H9 (cell line): ENCODE results near the gene FOXF1. TPM values are rescaled to one million over a fixed set of nuclear protein-coding genes. Genes with fewer than 3 reads are reported as not detected.

Experiments
- DNase-seq: peaks from one replicate; pipeline ENCODE4 v3.0.0-alpha.2; 2017
- H2AFZ ChIP-seq: one replicate; pipeline ENCODE4 v1.6.1; 2013; ENCODE audit warnings: mild to moderate bottlenecking, low read length, control low read depth, moderate library complexity
- H2AK5ac ChIP-seq: 2 replicates; pipeline ENCODE4 v1.6.1; 2013; ENCODE audit warnings: low read length, control low read depth, mixed read lengths; ENCODE audit not compliant: insufficient read length
- H2BK120ac ChIP-seq: one replicate; pipeline ENCODE4 v1.6.1; 2013; ENCODE audit warnings: low read depth, mild to moderate bottlenecking, low read length, control low read depth, inconsistent platforms; ENCODE audit not compliant: poor library complexity, severe bottlenecking
- H2BK12ac ChIP-seq: 2 replicates; pipeline ENCODE4 v1.6.1; 2013; ENCODE audit warnings: low read length, control low read depth, mixed read lengths, low read depth; ENCODE audit not compliant: insufficient read length
- H2BK15ac ChIP-seq: 2 replicates; pipeline ENCODE4 v1.6.1; 2013; ENCODE audit warnings: low read depth, low read length, control low read depth
- H2BK20ac ChIP-seq: one replicate; pipeline ENCODE4 v1.6.1; 2013; ENCODE audit warnings: low read depth, mild to moderate bottlenecking, low read length, control low read depth, inconsistent platforms; ENCODE audit not compliant: poor library complexity, severe bottlenecking
- H2BK5ac ChIP-seq: 2 replicates; pipeline ENCODE4 v1.6.1; 2013; ENCODE audit warnings: low read length, control low read depth, mixed read lengths; ENCODE audit not compliant: insufficient read length
- H3K14ac ChIP-seq: 2 replicates; pipeline ENCODE4 v1.6.1; 2013; ENCODE audit warnings: low read length, control low read depth; ENCODE audit not compliant: insufficient read depth
- H3K18ac ChIP-seq: 2 replicates; pipeline ENCODE4 v1.6.1; 2013; ENCODE audit warnings: low read depth, mild to moderate bottlenecking, mixed read lengths, low read length, control low read depth; ENCODE audit not compliant: insufficient read length
- H3K23ac ChIP-seq: 2 replicates; pipeline ENCODE4 v1.6.1; 2013; ENCODE audit warnings: low read length, control low read depth, mixed read lengths, low read depth; ENCODE audit not compliant: insufficient read length
- H3K23me2 ChIP-seq: 2 replicates; pipeline ENCODE4 v1.6.1; 2013; ENCODE audit warnings: low read depth, mild to moderate bottlenecking, mixed read lengths, low read length, control low read depth; ENCODE audit not compliant: insufficient read length, poor library complexity, severe bottlenecking
- H3K27ac ChIP-seq: 2 replicates; pipeline ENCODE4 v1.5.1; 2013; ENCODE audit warnings: low read length, control low read depth, mixed read lengths, low read depth; ENCODE audit not compliant: insufficient read length
- H3K27me3 ChIP-seq: 2 replicates; pipeline ENCODE4 v1.6.1; 2013; ENCODE audit warnings: low read length, control low read depth, inconsistent platforms; ENCODE audit not compliant: insufficient read depth
- H3K4ac ChIP-seq: 2 replicates; pipeline ENCODE4 v1.6.1; 2013; ENCODE audit warnings: low read depth, mild to moderate bottlenecking, control low read depth, inconsistent platforms, low read length, moderate library complexity
- H3K4me1 ChIP-seq: 2 replicates; pipeline ENCODE4 v1.6.1; 2013; ENCODE audit warnings: low read length, control low read depth, inconsistent platforms; ENCODE audit not compliant: insufficient read depth
- H3K4me2 ChIP-seq: 2 replicates; pipeline ENCODE4 v1.6.1; 2013; ENCODE audit warnings: low read length, control low read depth, mixed read lengths; ENCODE audit not compliant: insufficient read length, insufficient read depth
- H3K56ac ChIP-seq: 2 replicates; pipeline ENCODE4 v1.6.1; 2013; ENCODE audit warnings: low read depth, mild to moderate bottlenecking, mixed read lengths, low read length, control low read depth; ENCODE audit not compliant: insufficient read length
- H3K79me1 ChIP-seq: 2 replicates; pipeline ENCODE4 v1.6.1; 2013; ENCODE audit warnings: low read depth, mild to moderate bottlenecking, moderate library complexity, low read length, control low read depth, inconsistent platforms; ENCODE audit not compliant: insufficient read depth, poor library complexity, severe bottlenecking
- H3K79me2 ChIP-seq: 2 replicates; pipeline ENCODE4 v1.6.1; 2013; ENCODE audit warnings: low read length, control low read depth, inconsistent platforms; ENCODE audit not compliant: insufficient read depth
- H3K9ac ChIP-seq: 2 replicates; pipeline ENCODE4 v1.6.1; 2013; ENCODE audit warnings: low read length, control low read depth, mixed read lengths; ENCODE audit not compliant: insufficient read length; ENCODE audit errors: extremely low read depth
- H3K9me3 ChIP-seq: one replicate; pipeline ENCODE4 v1.6.1; 2013; ENCODE audit warnings: low read depth, low read length, inconsistent platforms; ENCODE audit not compliant: control insufficient read depth
- H3T11ph ChIP-seq: one replicate; pipeline ENCODE4 v1.6.1; 2013; ENCODE audit warnings: mild to moderate bottlenecking, low read length, control low read depth, inconsistent platforms
- H4K20me1 ChIP-seq: one replicate; pipeline ENCODE4 v1.6.1; 2013; ENCODE audit not compliant: control insufficient read depth, insufficient read length, insufficient read depth
- H4K5ac ChIP-seq: 2 replicates; pipeline ENCODE4 v1.6.1; 2013; ENCODE audit warnings: low read depth, mild to moderate bottlenecking, mixed read lengths, low read length, control low read depth; ENCODE audit not compliant: insufficient read length
- H4K8ac ChIP-seq: replicated peaks from 2 replicates; pipeline ENCODE4 v1.6.1; 2013; ENCODE audit warnings: low read length, control low read depth, mixed read lengths, low read depth; ENCODE audit not compliant: insufficient read length
- H4K91ac ChIP-seq: 2 replicates; pipeline ENCODE4 v1.6.1; 2013; ENCODE audit warnings: low read depth, mild to moderate bottlenecking, moderate library complexity, mixed read lengths, low read length, control low read depth; ENCODE audit not compliant: insufficient read length
- H3K27ac Mint-ChIP-seq, 3 experiments: 2 replicates in 2 of 3; 3 replicates in 1 of 3; pipeline ENCODE4 v1.8.0; 2020 to 2021; ENCODE audit warnings: mixed read lengths in 3 of 3, mild to moderate bottlenecking in 1 of 3, moderate library complexity in 1 of 3
- H3K27me3 Mint-ChIP-seq: 2 replicates; pipeline ENCODE4 v1.8.0; 2021; ENCODE audit warnings: low read depth, mild to moderate bottlenecking, moderate library complexity, mixed read lengths
- H3K36me3 Mint-ChIP-seq, 3 experiments: 2 replicates in 2 of 3; 3 replicates in 1 of 3; pipeline ENCODE4 v1.8.0; 2020 to 2021; ENCODE audit warnings: low read depth in 3 of 3, mixed read lengths in 3 of 3; ENCODE audit not compliant: insufficient read depth in 1 of 3
- H3K4me1 Mint-ChIP-seq, 2 experiments: 2 replicates each; pipeline ENCODE4 v1.8.0; 2020; ENCODE audit warnings: mixed read lengths in 2 of 2
- H3K4me3 Mint-ChIP-seq, 2 experiments: 2 replicates in 1 of 2; 3 replicates in 1 of 2; pipeline ENCODE4 v1.8.0; 2020 to 2021; ENCODE audit warnings: mild to moderate bottlenecking in 2 of 2, mixed read lengths in 2 of 2, moderate library complexity in 1 of 2
- H3K9me3 Mint-ChIP-seq, 2 experiments: 2 replicates in 1 of 2; 3 replicates in 1 of 2; pipeline ENCODE4 v1.8.0; 2020; ENCODE audit warnings: mild to moderate bottlenecking in 2 of 2, mixed read lengths in 2 of 2, moderate library complexity in 1 of 2
- WGBS: extraction: QIAGEN DNeasy Blood & Tissue Kit; methylation state at CpG from one replicate; pipeline ENCODE4 v1.1.7; 2013; ENCODE audit warnings: missing lambda C conversion rate, low lambda C conversion rate, mixed read lengths; ENCODE audit not compliant: insufficient read length; ENCODE audit errors: extremely low coverage; 5-methylcytosine and 5-hydroxymethylcytosine counted together
- total RNA-seq: library from RNA; stranded (reverse); gene quantifications from 2 replicates; pipeline ENCODE4 v1.2.1, GENCODE V29; 2021
- TF ChIP-seq, protein P1 (sequence below): fragments of 200-600 bp; sonication (generic); conservative IDR thresholded peaks from 3 replicates; pipeline ENCODE4 v1.8.0; 2021; ENCODE audit warnings: antibody characterized with exemption, mild to moderate bottlenecking

The FOXF1 gene
- total RNA-seq, 1 experiment from 2014 or later = not detected

- Histone ChIP-seq H3K4me2 (peak overlapping the region; percentile 3), H4K91ac (no peak overlapping the region), H3K14ac (no peak overlapping the region), H3K27me3 (peaks cover 93% of the 10 kb centered on the region), H3K23me2 (no peaks in the 10 kb centered on the region), H2BK5ac (no peak overlapping the region), H2BK120ac (no peak overlapping the region), H3K9me3 (no peaks in the 10 kb centered on the region), H3K79me1 (no peaks in the 10 kb centered on the region), H3K4ac (no peak overlapping the region), H3K27ac (no peak overlapping the region), H3K4me1 (no peaks in the 10 kb centered on the region), H3K18ac (no peak overlapping the region), H2BK20ac (no peak overlapping the region), H3T11ph (no peak overlapping the region), H4K20me1 (no peaks in the 10 kb centered on the region), H3K9ac (no peak overlapping the region), H2AFZ (no peak overlapping the region), H4K8ac (no peak overlapping the region), H4K5ac (no peak overlapping the region), H2BK15ac (no peak overlapping the region), H2BK12ac (no peak overlapping the region), H3K56ac (no peak overlapping the region), H2AK5ac (no peak overlapping the region), H3K79me2 (no peaks in the 10 kb centered on the region), H3K23ac (no peak overlapping the region)
- no peak overlapping the region for H3K27ac Mint-ChIP-seq
- WGBS = no CpG with 5 or more reads among the region's 10 CpGs
- no peaks in the 10 kb centered on the region; a peak in 1 of 7 replicates for H3K36me3 Mint-ChIP-seq
- peak overlapping the region in 1 of 2 experiments; percentile 61; a peak in 2 of 5 replicates for H3K4me3 Mint-ChIP-seq
- TF ChIP-seq, protein P1, sequence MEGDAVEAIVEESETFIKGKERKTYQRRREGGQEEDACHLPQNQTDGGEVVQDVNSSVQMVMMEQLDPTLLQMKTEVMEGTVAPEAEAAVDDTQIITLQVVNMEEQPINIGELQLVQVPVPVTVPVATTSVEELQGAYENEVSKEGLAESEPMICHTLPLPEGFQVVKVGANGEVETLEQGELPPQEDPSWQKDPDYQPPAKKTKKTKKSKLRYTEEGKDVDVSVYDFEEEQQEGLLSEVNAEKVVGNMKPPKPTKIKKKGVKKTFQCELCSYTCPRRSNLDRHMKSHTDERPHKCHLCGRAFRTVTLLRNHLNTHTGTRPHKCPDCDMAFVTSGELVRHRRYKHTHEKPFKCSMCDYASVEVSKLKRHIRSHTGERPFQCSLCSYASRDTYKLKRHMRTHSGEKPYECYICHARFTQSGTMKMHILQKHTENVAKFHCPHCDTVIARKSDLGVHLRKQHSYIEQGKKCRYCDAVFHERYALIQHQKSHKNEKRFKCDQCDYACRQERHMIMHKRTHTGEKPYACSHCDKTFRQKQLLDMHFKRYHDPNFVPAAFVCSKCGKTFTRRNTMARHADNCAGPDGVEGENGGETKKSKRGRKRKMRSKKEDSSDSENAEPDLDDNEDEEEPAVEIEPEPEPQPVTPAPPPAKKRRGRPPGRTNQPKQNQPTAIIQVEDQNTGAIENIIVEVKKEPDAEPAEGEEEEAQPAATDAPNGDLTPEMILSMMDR = no peak
- H3K9me3 Mint-ChIP-seq = peaks cover 0 to 5% of the 10 kb centered on the region in 2 experiments; a peak in 1 of 5 replicates
- peaks cover 99% of the 10 kb centered on the region for H3K27me3 Mint-ChIP-seq
- DNase-seq = no peak
- peaks cover 17 to 47% of the 10 kb centered on the region in 2 experiments for H3K4me1 Mint-ChIP-seq
Observed at GRCh38 chr16:86495357-86495701, 15.0 kb upstream of the FOXF1 start.
